Measurements from ENCODE around the gene ZNF212.

- no peak for TF ChIP-seq CTCF (IDR thresholded peaks at IDR 0.05)
- TF ChIP-seq POLR2A (IDR thresholded peaks at IDR 0.05) = no peak
- TF ChIP-seq EP300 (IDR thresholded peaks at IDR 0.05) = no peak
Measured at GRCh38 chr7:149228831-149229471, 10.5 kb upstream of the ZNF212 start.

Data from tibial nerve (tissue), 4 donors.